ENCODE results near the gene HM13.

GRCh38 chr20:31606804-31607639 is 92.8 kb downstream of the HM13 start:
- TF ChIP-seq CTCF (conservative IDR thresholded peaks at IDR 0.05), result no peak
- no peak for TF ChIP-seq ZFX (IDR thresholded peaks at IDR 0.05)
